Adrenal gland (tissue), 5 donors: ENCODE data around the gene SLC19A3.

Source experiments
- CTCF ChIP-seq, 6 experiments: fragments of 450-650 bp in 4 of 6; fragments of 200-600 bp in 2 of 6; sonication (generic) in 1 of 6; IDR thresholded peaks; 1 replicate in 5 of 6; 2 replicates in 1 of 6; pipeline versions ENCODE4 v1.5.1 to v1.8.0; 2016 to 2021; ENCODE audit warnings: antibody characterized with exemption in 6 of 6, mild to moderate bottlenecking in 2 of 6, moderate library complexity in 1 of 6
- POLR2A ChIP-seq, 2 donors: fragments of 450-650 bp; IDR thresholded peaks; one replicate each; pipeline ENCODE4 v1.6.1; 2017; ENCODE audit warnings: antibody characterized with exemption in 2 of 2, mild to moderate bottlenecking in 2 of 2, moderate library complexity in 1 of 2
- donor health status: DM: no; HTN: no; CAD: no.

- TF ChIP-seq CTCF (IDR thresholded peaks at IDR 0.05) (no peak), POLR2A (IDR thresholded peaks at IDR 0.05) (no peak)
Observed at GRCh38 chr2:227748079-227748478, 30.3 kb upstream of the SLC19A3 start.
